ENCODE results near the gene GIGYF2. TPM values are rescaled to one million over a fixed set of nuclear protein-coding genes. Genes with fewer than 3 reads are reported as not detected.

GIGYF2 gene
- total RNA-seq, 2 experiments from 2014 or later = 52.5 to 55.5 TPM

DNA sequence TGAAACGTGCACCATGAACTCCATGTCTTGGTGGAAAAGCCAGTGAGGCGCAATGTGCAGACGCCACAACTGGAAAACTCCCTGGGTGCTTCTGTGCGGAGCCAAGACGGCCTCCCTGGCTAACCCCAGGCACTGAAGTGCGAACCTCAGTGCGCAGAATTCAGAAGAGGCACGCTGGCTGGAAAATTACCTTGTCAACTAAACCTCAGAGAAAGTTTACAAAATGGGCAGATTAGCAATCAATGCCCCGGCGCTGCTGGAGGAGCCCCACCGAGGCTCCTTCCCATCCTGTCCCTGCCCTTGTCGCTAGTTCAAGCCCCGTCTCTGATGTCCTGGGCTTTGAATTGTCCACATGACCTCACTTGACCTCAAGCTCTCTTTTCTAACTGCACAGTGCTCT lies 195.1 kb downstream of the GIGYF2 start:
- H3K36me3 Mint-ChIP-seq (ENCODE audit: low read depth) = no peaks in the 10 kb centered on the region
- ChIA-PET POLR2A (no interaction called here), CTCF (no interaction called here)
- H3K9me3 ChIP-seq (ENCODE audit: control insufficient read depth in 1 of 2, insufficient read depth in 1 of 2, low read length in 2 of 2) = no peaks in the 10 kb centered on the region
- ATAC-seq (ENCODE audit: poor library complexity) (no peak), DNase-seq (peak in 1 of 14 experiments; percentile 6)
- no peak for TF ChIP-seq CTCF (IDR thresholded peaks at IDR 0.05)
- no peaks in the 10 kb centered on the region for H3K4me1 Mint-ChIP-seq (ENCODE audit: low read depth)
- peaks cover 3 to 13% of the 10 kb centered on the region in 2 experiments for H3K27me3 ChIP-seq (ENCODE audit: control insufficient read depth in 1 of 2, insufficient read depth in 2 of 2, low read length in 2 of 2)
- H3K4me3 ChIP-seq (ENCODE audit: low read length) = no peak overlapping the region
- no peak overlapping the region for H3K27ac Mint-ChIP-seq
- H3K4me1 ChIP-seq (ENCODE audit: insufficient read depth, low read length) = no peaks in the 10 kb centered on the region
- H3K9me3 Mint-ChIP-seq = no peaks in the 10 kb centered on the region
- peaks cover 29% of the 10 kb centered on the region for H3K27me3 Mint-ChIP-seq
- H3K27ac ChIP-seq (ENCODE audit: low read depth in 1 of 2, low read length in 2 of 2) = no peak overlapping the region
- intact Hi-C loops (cut with DNase I, micrococcal nuclease) = no loop called here
- H3K36me3 ChIP-seq (ENCODE audit: insufficient read depth, low read length) = no peaks in the 10 kb centered on the region
- no peak overlapping the region for H3K4me3 Mint-ChIP-seq

GRCh38 chr2:232892843-232893242 lies 195.7 kb downstream of the GIGYF2 start:
- no peak for TF ChIP-seq CTCF (IDR thresholded peaks at IDR 0.05)
- H3K4me1 Mint-ChIP-seq (ENCODE audit: low read depth) = no peaks in the 10 kb centered on the region
- DNase-seq (no peak), ATAC-seq (ENCODE audit: poor library complexity) (no peak)
- no peaks in the 10 kb centered on the region for H3K36me3 Mint-ChIP-seq (ENCODE audit: low read depth)
- Histone ChIP-seq H3K4me3 (ENCODE audit: low read length) (no peak overlapping the region), H3K36me3 (ENCODE audit: insufficient read depth, low read length) (no peaks in the 10 kb centered on the region), H3K27me3 (ENCODE audit: control insufficient read depth in 1 of 2, insufficient read depth in 2 of 2, low read length in 2 of 2) (peaks cover 3 to 13% of the 10 kb centered on the region in 2 experiments), H3K9me3 (ENCODE audit: control insufficient read depth in 1 of 2, insufficient read depth in 1 of 2, low read length in 2 of 2) (no peaks in the 10 kb centered on the region), H3K27ac (ENCODE audit: low read depth in 1 of 2, low read length in 2 of 2) (no peak overlapping the region), H3K4me1 (ENCODE audit: insufficient read depth, low read length) (no peaks in the 10 kb centered on the region)
- CTCF ChIA-PET = no interaction called here
- POLR2A ChIA-PET = no interaction called here
- H3K27ac Mint-ChIP-seq = no peak overlapping the region
- H3K9me3 Mint-ChIP-seq = no peaks in the 10 kb centered on the region
- peaks cover 29% of the 10 kb centered on the region for H3K27me3 Mint-ChIP-seq
- intact Hi-C loops (cut with DNase I, micrococcal nuclease) = no loop called here
- H3K4me3 Mint-ChIP-seq = no peak overlapping the region

GRCh38 chr2:232893834-232894233 lies 196.7 kb downstream of the GIGYF2 start:
- no peaks in the 10 kb centered on the region for H3K4me1 ChIP-seq (ENCODE audit: insufficient read depth, low read length)
- H3K27ac ChIP-seq (ENCODE audit: low read depth in 1 of 2, low read length in 2 of 2) = no peak overlapping the region
- no peak for TF ChIP-seq CTCF (IDR thresholded peaks at IDR 0.05)
- CTCF ChIA-PET = no interaction called here
- POLR2A ChIA-PET = no interaction called here
- no peak overlapping the region for H3K4me3 ChIP-seq (ENCODE audit: low read length)
- intact Hi-C loops (cut with DNase I, micrococcal nuclease) = no loop called here
- H3K36me3 ChIP-seq (ENCODE audit: insufficient read depth, low read length) = no peaks in the 10 kb centered on the region
- H3K9me3 ChIP-seq (ENCODE audit: control insufficient read depth in 1 of 2, insufficient read depth in 1 of 2, low read length in 2 of 2) = no peaks in the 10 kb centered on the region
- Mint-ChIP-seq H3K36me3 (ENCODE audit: low read depth) (no peaks in the 10 kb centered on the region), H3K4me3 (no peak overlapping the region), H3K4me1 (ENCODE audit: low read depth) (no peaks in the 10 kb centered on the region), H3K27me3 (peaks cover 29% of the 10 kb centered on the region), H3K27ac (no peak overlapping the region), H3K9me3 (no peaks in the 10 kb centered on the region)
- ATAC-seq (ENCODE audit: poor library complexity) = no peak
- peaks cover 3 to 13% of the 10 kb centered on the region in 2 experiments for H3K27me3 ChIP-seq (ENCODE audit: control insufficient read depth in 1 of 2, insufficient read depth in 2 of 2, low read length in 2 of 2)
- DNase-seq = no peak

Data from CD4-positive, alpha-beta T cell (primary cell).